H9 (cell line): ENCODE results near the gene POU2F2. TPM values are rescaled to one million over a fixed set of nuclear protein-coding genes. Genes with fewer than 3 reads are reported as not detected.

Experiments
- DNase-seq: peaks from one replicate; pipeline ENCODE4 v3.0.0-alpha.2; 2017
- H2AFZ ChIP-seq: one replicate; pipeline ENCODE4 v1.6.1; 2013; ENCODE audit warnings: mild to moderate bottlenecking, low read length, control low read depth, moderate library complexity
- H2AK5ac ChIP-seq: 2 replicates; pipeline ENCODE4 v1.6.1; 2013; ENCODE audit warnings: low read length, control low read depth, mixed read lengths; ENCODE audit not compliant: insufficient read length
- H2BK120ac ChIP-seq: one replicate; pipeline ENCODE4 v1.6.1; 2013; ENCODE audit warnings: low read depth, mild to moderate bottlenecking, low read length, control low read depth, inconsistent platforms; ENCODE audit not compliant: poor library complexity, severe bottlenecking
- H2BK12ac ChIP-seq: 2 replicates; pipeline ENCODE4 v1.6.1; 2013; ENCODE audit warnings: low read length, control low read depth, mixed read lengths, low read depth; ENCODE audit not compliant: insufficient read length
- H2BK15ac ChIP-seq: 2 replicates; pipeline ENCODE4 v1.6.1; 2013; ENCODE audit warnings: low read depth, low read length, control low read depth
- H2BK20ac ChIP-seq: one replicate; pipeline ENCODE4 v1.6.1; 2013; ENCODE audit warnings: low read depth, mild to moderate bottlenecking, low read length, control low read depth, inconsistent platforms; ENCODE audit not compliant: poor library complexity, severe bottlenecking
- H2BK5ac ChIP-seq: 2 replicates; pipeline ENCODE4 v1.6.1; 2013; ENCODE audit warnings: low read length, control low read depth, mixed read lengths; ENCODE audit not compliant: insufficient read length
- H3K14ac ChIP-seq: 2 replicates; pipeline ENCODE4 v1.6.1; 2013; ENCODE audit warnings: low read length, control low read depth; ENCODE audit not compliant: insufficient read depth
- H3K18ac ChIP-seq: 2 replicates; pipeline ENCODE4 v1.6.1; 2013; ENCODE audit warnings: low read depth, mild to moderate bottlenecking, mixed read lengths, low read length, control low read depth; ENCODE audit not compliant: insufficient read length
- H3K23ac ChIP-seq: 2 replicates; pipeline ENCODE4 v1.6.1; 2013; ENCODE audit warnings: low read length, control low read depth, mixed read lengths, low read depth; ENCODE audit not compliant: insufficient read length
- H3K23me2 ChIP-seq: 2 replicates; pipeline ENCODE4 v1.6.1; 2013; ENCODE audit warnings: low read depth, mild to moderate bottlenecking, mixed read lengths, low read length, control low read depth; ENCODE audit not compliant: insufficient read length, poor library complexity, severe bottlenecking
- H3K27ac ChIP-seq: 2 replicates; pipeline ENCODE4 v1.5.1; 2013; ENCODE audit warnings: low read length, control low read depth, mixed read lengths, low read depth; ENCODE audit not compliant: insufficient read length
- H3K27me3 ChIP-seq: 2 replicates; pipeline ENCODE4 v1.6.1; 2013; ENCODE audit warnings: low read length, control low read depth, inconsistent platforms; ENCODE audit not compliant: insufficient read depth
- H3K4ac ChIP-seq: 2 replicates; pipeline ENCODE4 v1.6.1; 2013; ENCODE audit warnings: low read depth, mild to moderate bottlenecking, control low read depth, inconsistent platforms, low read length, moderate library complexity
- H3K4me1 ChIP-seq: 2 replicates; pipeline ENCODE4 v1.6.1; 2013; ENCODE audit warnings: low read length, control low read depth, inconsistent platforms; ENCODE audit not compliant: insufficient read depth
- H3K4me2 ChIP-seq: 2 replicates; pipeline ENCODE4 v1.6.1; 2013; ENCODE audit warnings: low read length, control low read depth, mixed read lengths; ENCODE audit not compliant: insufficient read length, insufficient read depth
- H3K56ac ChIP-seq: 2 replicates; pipeline ENCODE4 v1.6.1; 2013; ENCODE audit warnings: low read depth, mild to moderate bottlenecking, mixed read lengths, low read length, control low read depth; ENCODE audit not compliant: insufficient read length
- H3K79me1 ChIP-seq: 2 replicates; pipeline ENCODE4 v1.6.1; 2013; ENCODE audit warnings: low read depth, mild to moderate bottlenecking, moderate library complexity, low read length, control low read depth, inconsistent platforms; ENCODE audit not compliant: insufficient read depth, poor library complexity, severe bottlenecking
- H3K79me2 ChIP-seq: 2 replicates; pipeline ENCODE4 v1.6.1; 2013; ENCODE audit warnings: low read length, control low read depth, inconsistent platforms; ENCODE audit not compliant: insufficient read depth
- H3K9ac ChIP-seq: 2 replicates; pipeline ENCODE4 v1.6.1; 2013; ENCODE audit warnings: low read length, control low read depth, mixed read lengths; ENCODE audit not compliant: insufficient read length; ENCODE audit errors: extremely low read depth
- H3K9me3 ChIP-seq: one replicate; pipeline ENCODE4 v1.6.1; 2013; ENCODE audit warnings: low read depth, low read length, inconsistent platforms; ENCODE audit not compliant: control insufficient read depth
- H3T11ph ChIP-seq: one replicate; pipeline ENCODE4 v1.6.1; 2013; ENCODE audit warnings: mild to moderate bottlenecking, low read length, control low read depth, inconsistent platforms
- H4K20me1 ChIP-seq: one replicate; pipeline ENCODE4 v1.6.1; 2013; ENCODE audit not compliant: control insufficient read depth, insufficient read length, insufficient read depth
- H4K5ac ChIP-seq: 2 replicates; pipeline ENCODE4 v1.6.1; 2013; ENCODE audit warnings: low read depth, mild to moderate bottlenecking, mixed read lengths, low read length, control low read depth; ENCODE audit not compliant: insufficient read length
- H4K8ac ChIP-seq: replicated peaks from 2 replicates; pipeline ENCODE4 v1.6.1; 2013; ENCODE audit warnings: low read length, control low read depth, mixed read lengths, low read depth; ENCODE audit not compliant: insufficient read length
- H4K91ac ChIP-seq: 2 replicates; pipeline ENCODE4 v1.6.1; 2013; ENCODE audit warnings: low read depth, mild to moderate bottlenecking, moderate library complexity, mixed read lengths, low read length, control low read depth; ENCODE audit not compliant: insufficient read length
- H3K27ac Mint-ChIP-seq, 3 experiments: 2 replicates in 2 of 3; 3 replicates in 1 of 3; pipeline ENCODE4 v1.8.0; 2020 to 2021; ENCODE audit warnings: mixed read lengths in 3 of 3, mild to moderate bottlenecking in 1 of 3, moderate library complexity in 1 of 3
- H3K27me3 Mint-ChIP-seq: 2 replicates; pipeline ENCODE4 v1.8.0; 2021; ENCODE audit warnings: low read depth, mild to moderate bottlenecking, moderate library complexity, mixed read lengths
- H3K36me3 Mint-ChIP-seq, 3 experiments: 2 replicates in 2 of 3; 3 replicates in 1 of 3; pipeline ENCODE4 v1.8.0; 2020 to 2021; ENCODE audit warnings: low read depth in 3 of 3, mixed read lengths in 3 of 3; ENCODE audit not compliant: insufficient read depth in 1 of 3
- H3K4me1 Mint-ChIP-seq, 2 experiments: 2 replicates each; pipeline ENCODE4 v1.8.0; 2020; ENCODE audit warnings: mixed read lengths in 2 of 2
- H3K4me3 Mint-ChIP-seq, 2 experiments: 2 replicates in 1 of 2; 3 replicates in 1 of 2; pipeline ENCODE4 v1.8.0; 2020 to 2021; ENCODE audit warnings: mild to moderate bottlenecking in 2 of 2, mixed read lengths in 2 of 2, moderate library complexity in 1 of 2
- H3K9me3 Mint-ChIP-seq, 2 experiments: 2 replicates in 1 of 2; 3 replicates in 1 of 2; pipeline ENCODE4 v1.8.0; 2020; ENCODE audit warnings: mild to moderate bottlenecking in 2 of 2, mixed read lengths in 2 of 2, moderate library complexity in 1 of 2
- CTCF ChIP-seq: fragments of 200-600 bp; sonication (generic); conservative IDR thresholded peaks from 3 replicates; pipeline ENCODE4 v1.8.0; 2021; ENCODE audit warnings: antibody characterized with exemption, mild to moderate bottlenecking
- WGBS: extraction: QIAGEN DNeasy Blood & Tissue Kit; methylation state at CpG from one replicate; pipeline ENCODE4 v1.1.7; 2013; ENCODE audit warnings: missing lambda C conversion rate, low lambda C conversion rate, mixed read lengths; ENCODE audit not compliant: insufficient read length; ENCODE audit errors: extremely low coverage; 5-methylcytosine and 5-hydroxymethylcytosine counted together
- total RNA-seq: library from RNA; stranded (reverse); gene quantifications from 2 replicates; pipeline ENCODE4 v1.2.1, GENCODE V29; 2021

POU2F2 gene
- total RNA-seq, 1 experiment from 2014 or later, result 2.9 TPM

GRCh38 chr19:42038666-42039065, 93.6 kb downstream of the POU2F2 start:
- Histone ChIP-seq H2BK5ac (no peak overlapping the region), H2BK12ac (no peak overlapping the region), H3K4ac (no peak overlapping the region), H3K18ac (no peak overlapping the region), H2AK5ac (no peak overlapping the region), H3T11ph (no peak overlapping the region), H2BK15ac (no peak overlapping the region), H3K9me3 (no peaks in the 10 kb centered on the region), H3K4me1 (no peaks in the 10 kb centered on the region), H3K79me2 (no peaks in the 10 kb centered on the region), H3K56ac (no peak overlapping the region), H3K23me2 (no peaks in the 10 kb centered on the region), H4K91ac (no peak overlapping the region), H4K20me1 (no peaks in the 10 kb centered on the region), H2AFZ (no peak overlapping the region), H4K5ac (no peak overlapping the region), H4K8ac (no peak overlapping the region), H3K27me3 (no peaks in the 10 kb centered on the region), H3K27ac (no peak overlapping the region), H3K9ac (no peak overlapping the region), H3K14ac (no peak overlapping the region), H3K4me2 (no peak overlapping the region), H3K23ac (no peak overlapping the region), H2BK120ac (no peak overlapping the region), H3K79me1 (no peaks in the 10 kb centered on the region), H2BK20ac (no peak overlapping the region)
- TF ChIP-seq CTCF, result no peak
- H3K36me3 Mint-ChIP-seq, result peaks cover 33 to 61% (median 57%) of the 10 kb centered on the region in 3 experiments
- no peak for DNase-seq
- H3K27me3 Mint-ChIP-seq, result no peaks in the 10 kb centered on the region
- H3K4me3 Mint-ChIP-seq, result no peak overlapping the region; a peak in 1 of 5 replicates
- peak overlapping the region in 1 of 3 experiments; percentile 62; a peak in 2 of 7 replicates for H3K27ac Mint-ChIP-seq
- H3K4me1 Mint-ChIP-seq, result peaks cover 9 to 10% of the 10 kb centered on the region in 2 experiments
- no peaks in the 10 kb centered on the region for H3K9me3 Mint-ChIP-seq
- no CpG with 5 or more reads among the region's 6 CpGs for WGBS
